ENCODE measurements around the gene PRPF19. TPM values are rescaled to one million over a fixed set of nuclear protein-coding genes. Genes with fewer than 3 reads are reported as not detected.

Gene PRPF19
- 10 to 100 TPM; 50.2 to 73.6 (median 60.5) TPM for total RNA-seq

- Histone ChIP-seq H3K36me3 (peaks cover 0 to 24% of the 10 kb centered on the region in 2 donors), H3K4me3 (peak within 1 kb of the TSS; percentile 85 to 93), H3K4me1 (peaks cover 3 to 39% (median 10%) of the 10 kb centered on the region in 3 donors), H3K27me3 (no peaks in the 10 kb centered on the region), H3K27ac (peak within 1 kb of the TSS; percentile 93 to 96 (median 96)), H3K9me3 (no peaks in the 10 kb centered on the region)
- peak; percentile 62 to 70 for TF ChIP-seq POLR2A (IDR thresholded peaks at IDR 0.05)
- TF ChIP-seq POLR2AphosphoS5 (IDR thresholded peaks at IDR 0.05) = peak; percentile 83
- TF ChIP-seq CTCF (IDR thresholded peaks at IDR 0.05) = no peak
- TF ChIP-seq EP300 (IDR thresholded peaks at IDR 0.05) = no peak
- WGBS, 2 donors (ENCODE audit: low coverage in 1 of 2) = 0 to 1% methylated on average over 8 to 10 of the region's 75 CpGs
- peak; percentile 96 for ATAC-seq
Measured at GRCh38 chr11:60906132-60906972, at the start of gene PRPF19. PRPF19 (minus strand) TSS chr11:60906585; CDS start chr11:60906382, 203 bp downstream.

- TF ChIP-seq CTCF (IDR thresholded peaks at IDR 0.05) (no peak), EP300 (IDR thresholded peaks at IDR 0.05) (no peak), POLR2AphosphoS5 (IDR thresholded peaks at IDR 0.05) (no peak), POLR2A (IDR thresholded peaks at IDR 0.05) (no peak)
- no peak for ATAC-seq
- no peak overlapping the region for H3K4me3 ChIP-seq
- no peaks in the 10 kb centered on the region for H3K27me3 ChIP-seq
- 49% methylated on average over 5 of the region's 5 CpGs; no CpG with 5 or more reads in 1 of the 2 donors for WGBS, 2 donors (ENCODE audit: low coverage in 1 of 2)
- no peaks in the 10 kb centered on the region for H3K9me3 ChIP-seq
- no peak overlapping the region for H3K27ac ChIP-seq
- H3K4me1 ChIP-seq = peaks cover 0 to 25% (median 4%) of the 10 kb centered on the region in 3 donors
- no peaks in the 10 kb centered on the region for H3K36me3 ChIP-seq
Measured at GRCh38 chr11:60955571-60955970, 49.2 kb upstream of the PRPF19 start.

- ATAC-seq = no peak
- no peaks in the 10 kb centered on the region for H3K9me3 ChIP-seq
- no peak overlapping the region for H3K4me3 ChIP-seq
- H3K4me1 ChIP-seq = peaks cover 0 to 36% (median 12%) of the 10 kb centered on the region in 3 donors
- no peaks in the 10 kb centered on the region for H3K27me3 ChIP-seq
- no peaks in the 10 kb centered on the region for H3K36me3 ChIP-seq
- H3K27ac ChIP-seq = no peak overlapping the region
- no peak for TF ChIP-seq EP300 (IDR thresholded peaks at IDR 0.05)
- no peak for TF ChIP-seq POLR2AphosphoS5 (IDR thresholded peaks at IDR 0.05)
- TF ChIP-seq POLR2A (IDR thresholded peaks at IDR 0.05) = no peak
- no peak for TF ChIP-seq CTCF (IDR thresholded peaks at IDR 0.05)
- 83% methylated on average over 3 of the region's 5 CpGs; no CpG with 5 or more reads in 1 of the 2 donors for WGBS, 2 donors (ENCODE audit: low coverage in 1 of 2)
Measured at GRCh38 chr11:60954421-60954820, 48.0 kb upstream of the PRPF19 start.

GRCh38 chr11:60953781-60954180 is 47.4 kb upstream of the PRPF19 start:
- peaks cover 0 to 42% (median 12%) of the 10 kb centered on the region in 3 donors for H3K4me1 ChIP-seq
- 72 to 84% methylated on average over 2 to 4 of the region's 6 CpGs for WGBS, 2 donors (ENCODE audit: low coverage in 1 of 2)
- no peak for ATAC-seq
- H3K36me3 ChIP-seq = no peaks in the 10 kb centered on the region
- H3K27me3 ChIP-seq = no peaks in the 10 kb centered on the region
- no peaks in the 10 kb centered on the region for H3K9me3 ChIP-seq
- no peak overlapping the region for H3K4me3 ChIP-seq
- no peak for TF ChIP-seq CTCF (IDR thresholded peaks at IDR 0.05)
- TF ChIP-seq POLR2AphosphoS5 (IDR thresholded peaks at IDR 0.05) = no peak
- TF ChIP-seq EP300 (IDR thresholded peaks at IDR 0.05) = no peak
- no peak for TF ChIP-seq POLR2A (IDR thresholded peaks at IDR 0.05)
- peak overlapping the region in 1 of 4 donors; percentile 88 for H3K27ac ChIP-seq

Data from gastroesophageal sphincter (tissue), 4 donors.